Heart right ventricle (tissue), 16 donors: ENCODE results near the gene RBM20. TPM values are rescaled to one million over a fixed set of nuclear protein-coding genes. Genes with fewer than 3 reads are reported as not detected.

Source experiments
- ATAC-seq, 8 donors: fragments of 200-7000 bp; cut with Tn5 transposase; one replicate each; pipeline ENCODE4 v1.9.1; 2020; ENCODE audit warnings: mild to moderate bottlenecking in 8 of 8, moderate library complexity in 8 of 8, moderate number of reproducible peaks in 1 of 8
- DNase-seq, 2 donors: peaks; one replicate each; pipeline ENCODE4 v3.0.0-alpha.2; 2020
- H3K27ac ChIP-seq, 10 donors: fragments of 200-600 bp; sonication (generic) in 2 of 10; one replicate each; pipeline versions ENCODE4 v1.5.0 to v1.8.0; 2020 to 2022; ENCODE audit warnings: mild to moderate bottlenecking in 3 of 10
- H3K27me3 ChIP-seq, 7 donors: fragments of 200-600 bp; one replicate each; pipeline ENCODE4 v1.8.0; 2021 to 2022; ENCODE audit warnings: mild to moderate bottlenecking in 2 of 7
- H3K36me3 ChIP-seq, 9 donors: fragments of 200-600 bp; sonication (generic) in 1 of 9; one replicate each; pipeline versions ENCODE4 v1.5.0 to v1.8.0; 2020 to 2022; ENCODE audit warnings: mild to moderate bottlenecking in 2 of 9
- H3K4me1 ChIP-seq, 9 donors: fragments of 200-600 bp; sonication (generic) in 1 of 9; one replicate each; pipeline versions ENCODE4 v1.5.0 to v1.8.0; 2020 to 2022; ENCODE audit warnings: mild to moderate bottlenecking in 4 of 9
- H3K4me3 ChIP-seq, 10 donors: fragments of 200-600 bp; sonication (generic) in 2 of 10; one replicate each; pipeline versions ENCODE4 v1.5.0 to v1.8.0; 2020 to 2022; ENCODE audit warnings: mild to moderate bottlenecking in 7 of 10, moderate library complexity in 2 of 10
- H3K9me3 ChIP-seq, 11 donors: fragments of 200-600 bp in 10 of 11; sonication (generic) in 2 of 11; one replicate each; pipeline versions ENCODE4 v1.5.0 to v1.8.0; 2013 to 2022; ENCODE audit warnings: mild to moderate bottlenecking in 2 of 11, control low read depth in 1 of 11, moderate library complexity in 1 of 11
- WGBS, 2 donors: extraction: QIAGEN DNeasy Blood & Tissue Kit; methylation state at CpG; one replicate each; pipeline ENCODE4 v1.1.7; 2013; ENCODE audit warnings: inconsistent platforms in 1 of 2; 5-methylcytosine and 5-hydroxymethylcytosine counted together
- intact Hi-C, 10 donors: fragments of 100-400 bp; cut with DNase I; formaldehyde crosslinking; loops; one replicate each; pipeline versions ENCODE4 v1.11.1 to v1.14.2; 2022
- polyA plus RNA-seq, 2 donors: library from polyadenylated mRNA; stranded (reverse); fragments of 200-250 nt; gene quantifications; one replicate each; pipeline ENCODE4 v1.2.3, GENCODE V29; 2013
- total RNA-seq, 10 donors: library from RNA; stranded (reverse); fragmentation: NEBNext Ultra II Directional in 3 of 10; extraction: Animal tissue kit (Norgen Biotek cat#: 25700) in 3 of 10; gene quantifications; one replicate each; pipeline versions ENCODE4 v1.2.1 to v1.2.4, GENCODE V29; 2021 to 2023
- TF ChIP-seq, protein P1 (sequence below), 9 donors: fragments of 200-600 bp; sonication (generic) in 2 of 9; IDR thresholded peaks; one replicate each; pipeline versions ENCODE4 v1.5.0 to v1.8.0; 2021 to 2022; ENCODE audit warnings: antibody characterized with exemption in 9 of 9, mild to moderate bottlenecking in 5 of 9, moderate library complexity in 1 of 9
- donor health status: Arrhythmogenic right ventricular cardiomyopathy.
- donor health status: ischemic (EF 13 %, LVEDD 7.1; RV severe dilation, severe dysfunction).
- donor health status: healthy with polysubstance abuse.
- donor health status: DM: no; HTN: yes; CAD: no.
- donor health status: DM: no; HTN: no; CAD: no.
- donor health status: ischemic (EF 25% LVEDD 6.9; RV normal size, moderate dysfunction).
- donor health status: ischemic (EF 25% LVEDD 5.7; RV mildly dilated, moderate dysfunction).
- donor health status: healthy.
- donor health status: DM: yes; HTN: yes; CAD: no.
- donor health status: Ischemic cardiomyopathy.
- donor health status: ischemic (EF 35%, LVEDD 5.7; RV mildly dilated, moderate dysfunction).
- donor health status: nonischemic (EF 11% LVEDD 7.7; RV severe dilation, severe dysfunction).
- donor health status: DM: yes; HTN: yes; CAD: no.
- donor health status: PGD.
- donor health status: ischemic (EF 29% LVEDD 5.4; RV normal size, mild dysfunction).
- donor health status: nonischemic (EF 23%, LVEDD 6.1; RV moderate dilation, normal function).

Gene RBM20
- total and polyA plus RNA-seq, 12 donors: 10.1 to 186 (median 134) TPM

DNA sequence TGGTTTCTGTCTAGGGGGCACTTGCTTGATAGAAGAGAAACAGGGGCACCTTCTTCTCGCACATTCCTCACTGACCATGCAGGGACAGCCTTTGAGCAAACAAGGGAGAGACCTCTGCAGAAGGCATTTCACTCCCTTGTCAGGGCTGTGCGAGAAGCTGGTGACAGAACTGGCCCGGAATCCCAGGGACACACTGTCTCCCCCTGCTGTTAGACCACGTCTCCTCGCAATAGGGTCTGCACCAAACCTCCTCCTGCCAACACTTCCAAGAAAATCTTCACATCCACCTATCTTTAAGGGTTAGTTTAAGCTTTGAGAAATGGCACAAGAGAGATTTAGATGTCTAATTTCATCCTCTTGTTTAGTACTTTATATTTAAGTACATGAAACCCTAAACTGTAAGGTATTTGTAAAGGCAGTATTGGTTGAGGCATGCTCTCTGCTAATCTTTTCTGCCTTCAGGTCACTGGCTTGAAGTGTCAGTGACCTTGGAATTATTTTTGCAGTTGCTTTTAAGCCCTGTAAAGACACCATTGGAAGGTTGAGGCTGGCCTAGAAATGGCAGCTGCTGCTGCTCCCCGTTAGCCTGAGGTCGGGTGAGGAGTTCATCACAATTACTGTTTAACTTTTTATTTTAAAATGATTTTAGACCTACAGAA, 37.0 kb downstream of the RBM20 start:
- peak overlapping the region; percentile 7 to 89 (median 78) for H3K27ac ChIP-seq
- TF ChIP-seq, protein P1, sequence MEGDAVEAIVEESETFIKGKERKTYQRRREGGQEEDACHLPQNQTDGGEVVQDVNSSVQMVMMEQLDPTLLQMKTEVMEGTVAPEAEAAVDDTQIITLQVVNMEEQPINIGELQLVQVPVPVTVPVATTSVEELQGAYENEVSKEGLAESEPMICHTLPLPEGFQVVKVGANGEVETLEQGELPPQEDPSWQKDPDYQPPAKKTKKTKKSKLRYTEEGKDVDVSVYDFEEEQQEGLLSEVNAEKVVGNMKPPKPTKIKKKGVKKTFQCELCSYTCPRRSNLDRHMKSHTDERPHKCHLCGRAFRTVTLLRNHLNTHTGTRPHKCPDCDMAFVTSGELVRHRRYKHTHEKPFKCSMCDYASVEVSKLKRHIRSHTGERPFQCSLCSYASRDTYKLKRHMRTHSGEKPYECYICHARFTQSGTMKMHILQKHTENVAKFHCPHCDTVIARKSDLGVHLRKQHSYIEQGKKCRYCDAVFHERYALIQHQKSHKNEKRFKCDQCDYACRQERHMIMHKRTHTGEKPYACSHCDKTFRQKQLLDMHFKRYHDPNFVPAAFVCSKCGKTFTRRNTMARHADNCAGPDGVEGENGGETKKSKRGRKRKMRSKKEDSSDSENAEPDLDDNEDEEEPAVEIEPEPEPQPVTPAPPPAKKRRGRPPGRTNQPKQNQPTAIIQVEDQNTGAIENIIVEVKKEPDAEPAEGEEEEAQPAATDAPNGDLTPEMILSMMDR (IDR thresholded peaks at IDR 0.05): peak; percentile 31 to 68 (median 62)
- no peaks in the 10 kb centered on the region for H3K36me3 ChIP-seq
- ATAC-seq (peak; percentile 52 to 69 (median 60)), DNase-seq (peak; percentile 23 to 57)
- H3K27me3 ChIP-seq: peaks cover 0 to 4% (median 0%) of the 10 kb centered on the region in 7 donors
- no peaks in the 10 kb centered on the region for H3K9me3 ChIP-seq
- intact Hi-C loops: loop anchor here in 7 of 10 donors (5.0 kb wide), 3 partner anchors 34 to 69 kb away; partner anchors contain the start of gene RBM20 (in 1 of the 7)
- 21 to 34% methylated on average over 7 of the region's 7 CpGs for WGBS, 2 donors
- H3K4me1 ChIP-seq: peaks cover 0 to 76% (median 35%) of the 10 kb centered on the region in 9 donors
- H3K4me3 ChIP-seq: no peak overlapping the region

DNA sequence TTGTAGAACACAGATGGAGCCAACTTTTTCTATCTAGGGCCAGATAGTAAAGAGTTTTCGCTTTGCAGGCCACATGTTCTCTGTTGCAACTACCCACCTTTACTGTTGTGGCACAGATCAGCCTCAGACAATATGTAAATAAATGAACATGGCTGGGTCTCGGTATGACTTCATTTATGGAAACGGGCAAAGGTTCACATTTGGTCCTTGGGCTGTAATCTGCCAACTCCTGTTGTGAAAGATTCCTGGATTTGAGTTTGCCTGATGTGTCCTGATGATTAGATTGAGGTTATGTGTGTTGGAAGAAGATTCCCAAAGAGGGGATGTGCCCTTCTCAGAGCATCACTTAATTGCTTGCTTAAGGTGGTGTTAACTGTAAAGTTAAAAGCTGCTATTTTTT, 38.2 kb downstream of the RBM20 start:
- intact Hi-C loops: loop anchor here in 7 of 10 donors (5.0 kb wide), 3 partner anchors 35 to 70 kb away; partner anchors contain the start of gene RBM20 (in 1 of the 7)
- no peak overlapping the region for H3K4me3 ChIP-seq
- H3K27ac ChIP-seq: peak overlapping the region in 7 of 10 donors; percentile 74 to 89 (median 86)
- H3K9me3 ChIP-seq: no peaks in the 10 kb centered on the region
- TF ChIP-seq, protein P1 (IDR thresholded peaks at IDR 0.05): no peak
- peaks cover 0 to 4% (median 0%) of the 10 kb centered on the region in 7 donors for H3K27me3 ChIP-seq
- peaks cover 0 to 75% (median 31%) of the 10 kb centered on the region in 9 donors for H3K4me1 ChIP-seq
- no peak for DNase-seq
- ATAC-seq: no peak
- no peaks in the 10 kb centered on the region for H3K36me3 ChIP-seq
- 51 to 57% methylated on average over 3 of the region's 3 CpGs for WGBS, 2 donors

DNA sequence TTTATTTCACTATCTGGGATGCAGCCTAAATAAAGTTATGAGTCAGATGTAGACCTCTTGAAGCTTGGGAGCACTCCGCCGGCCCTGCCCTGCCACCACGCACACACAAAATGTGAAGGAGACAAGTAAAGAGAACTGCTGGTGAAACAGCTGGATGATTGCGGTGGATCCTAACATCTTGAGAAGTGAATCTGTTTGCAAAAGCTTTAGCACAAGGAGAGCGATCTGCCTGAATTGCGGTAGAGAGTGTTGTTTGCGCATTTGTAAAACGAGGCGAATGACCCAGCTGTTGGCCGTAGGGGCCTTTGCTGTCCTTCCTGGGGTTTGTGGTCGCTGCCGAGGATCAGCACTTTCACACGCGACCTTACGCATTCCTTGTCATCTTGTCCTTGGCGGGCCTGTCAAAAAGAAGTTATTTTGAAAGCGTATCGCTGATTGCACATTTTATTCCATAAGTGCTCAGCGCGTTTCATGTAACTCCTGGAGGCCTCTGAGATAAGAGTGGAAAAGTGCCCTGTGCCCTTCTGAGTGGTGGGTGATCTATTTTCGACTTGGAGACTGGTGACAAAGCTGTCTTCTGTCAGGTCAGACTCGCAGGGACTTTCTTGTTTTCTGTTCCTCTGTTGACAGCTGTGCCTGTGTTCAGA, 40.8 kb downstream of the RBM20 start:
- intact Hi-C loops: loop anchor here in 7 of 10 donors (5.0 kb wide), 4 partner anchors 38 to 73 kb away; partner anchors contain the start of gene RBM20 (in 1 of the 7)
- TF ChIP-seq, protein P1 (IDR thresholded peaks at IDR 0.05): no peak
- Histone ChIP-seq H3K4me1 (peaks cover 0 to 55% (median 17%) of the 10 kb centered on the region in 9 donors), H3K36me3 (no peaks in the 10 kb centered on the region), H3K4me3 (peak overlapping the region in 2 of 10 donors; percentile 5 to 8), H3K27ac (peak overlapping the region; percentile 60 to 89 (median 78)), H3K9me3 (no peaks in the 10 kb centered on the region), H3K27me3 (peaks cover 0 to 4% (median 0%) of the 10 kb centered on the region in 7 donors)
- DNase-seq (peak; percentile 28 to 64), ATAC-seq (peak; percentile 78 to 94 (median 87))
- 38 to 47% methylated on average over 22 of the region's 22 CpGs for WGBS, 2 donors

DNA sequence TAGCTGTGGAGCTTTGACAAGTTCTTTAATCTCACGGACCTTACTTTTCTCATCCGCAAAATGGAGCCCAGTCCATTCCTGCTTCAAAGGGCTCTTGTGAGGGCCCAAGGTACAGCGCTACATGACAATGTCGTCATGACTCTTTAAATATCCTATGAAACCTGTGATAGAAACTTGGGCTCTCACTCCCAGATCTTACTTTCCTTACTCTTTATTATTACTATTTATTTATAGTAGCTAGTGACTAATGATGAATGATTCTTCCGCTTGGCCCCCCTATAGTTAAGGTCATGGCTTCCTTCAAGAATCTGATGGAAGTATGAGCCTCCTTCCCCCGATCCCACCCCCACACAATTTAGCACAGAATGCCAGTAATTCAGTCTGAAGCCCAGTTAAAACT, 41.9 kb downstream of the RBM20 start:
- intact Hi-C loops: loop anchor here in 1 of 10 donors (5.0 kb wide), 1 partner anchor 51 kb away; no protein-coding TSS in a partner anchor
- ATAC-seq (peak in 6 of 8 donors; percentile 38 to 56 (median 40)), DNase-seq (no peak)
- 54 to 71% methylated on average over 6 of the region's 6 CpGs for WGBS, 2 donors
- peak overlapping the region; percentile 54 to 89 (median 78) for H3K27ac ChIP-seq
- peaks cover 0 to 1% (median 0%) of the 10 kb centered on the region in 11 donors for H3K9me3 ChIP-seq
- no peaks in the 10 kb centered on the region for H3K36me3 ChIP-seq
- H3K27me3 ChIP-seq: peaks cover 0 to 4% (median 0%) of the 10 kb centered on the region in 7 donors
- TF ChIP-seq, protein P1 (IDR thresholded peaks at IDR 0.05): no peak
- peaks cover 0 to 44% (median 13%) of the 10 kb centered on the region in 9 donors for H3K4me1 ChIP-seq
- peak overlapping the region in 2 of 10 donors; percentile 25 to 28 for H3K4me3 ChIP-seq
